Endothelial cell of umbilical vein (primary cell): Measurements from ENCODE around the gene MTERF1. TPM values are rescaled to one million over a fixed set of nuclear protein-coding genes. Genes with fewer than 3 reads are reported as not detected.

ENCODE experiments used
- BruUV-seq: library from RNA; stranded (reverse); fragments of 400-500 nt; replicated peaks from 2 replicates; lab custom pipeline; 2021; lab: Mats Ljungman, UMichigan
- CTCF ChIA-PET: fragments of 300-600, 350-600 bp; sonication (Branson Sonifier 250); formaldehyde crosslinking; loops from one replicate; lab custom pipeline; 2021; ENCODE audit warnings: antibody characterized with exemption, inconsistent platforms; lab: Charles Lee
- POLR2A ChIA-PET: fragments of 300-600, 350-600 bp; sonication (Branson Sonifier 250); formaldehyde crosslinking; loops from one replicate; lab custom pipeline; 2021; ENCODE audit warnings: antibody characterized with exemption, inconsistent platforms; lab: Charles Lee
- DNase-seq: peaks from one replicate; pipeline ENCODE4 v3.0.0-alpha.2; 2011; ENCODE audit warnings: low read depth, low spot score
- FAIRE-seq: peaks from 2 replicates; lab custom pipeline; 2011; peaks lifted over from hg19 to GRCh38; lab: Jason Lieb, UNC
- H2AFZ ChIP-seq: 2 replicates; pipeline ENCODE4 v1.6.0; 2012; ENCODE audit warnings: low read depth, low read length, control low read depth, inconsistent platforms
- H3K27ac ChIP-seq: 2 replicates; pipeline ENCODE4 v1.5.1; 2011; ENCODE audit warnings: low read depth, mild to moderate bottlenecking, control low read depth, low read length, moderate library complexity; ENCODE audit not compliant: insufficient read depth
- H3K27me3 ChIP-seq, 2 experiments: 2 replicates each; pipeline versions ENCODE4 v1.6.0 to v1.6.1; 2011; ENCODE audit warnings: low read length in 2 of 2, mixed read lengths in 1 of 2; ENCODE audit not compliant: control insufficient read depth in 2 of 2, insufficient read depth in 2 of 2
- H3K36me3 ChIP-seq, 2 experiments: 2 replicates in 1 of 2; 3 replicates in 1 of 2; pipeline ENCODE4 v1.5.1; 2011; ENCODE audit warnings: low read length in 2 of 2, mild to moderate bottlenecking in 1 of 2, moderate library complexity in 1 of 2; ENCODE audit not compliant: control insufficient read depth in 2 of 2, insufficient read depth in 2 of 2; ENCODE audit errors: extremely low read depth in 1 of 2
- H3K4me1 ChIP-seq: 3 replicates; pipeline ENCODE4 v1.5.1; 2011; ENCODE audit warnings: mild to moderate bottlenecking, low read length; ENCODE audit not compliant: control insufficient read depth, insufficient read depth; ENCODE audit errors: extremely low read depth
- H3K4me2 ChIP-seq: 2 replicates; pipeline ENCODE4 v1.6.1; 2011; ENCODE audit warnings: low read length, control low read depth, mixed read lengths; ENCODE audit not compliant: insufficient read depth
- H3K4me3 ChIP-seq, 3 experiments: fragments of 200-600 bp in 1 of 3; sonication (generic), shearing (Covaris generic) in 1 of 3; replicated peaks in 1 of 3; 2 replicates each; pipeline ENCODE4 v1.5.1; 2011 to 2016; ENCODE audit warnings: control low read depth in 3 of 3, low read length in 3 of 3, mild to moderate bottlenecking in 2 of 3, inconsistent platforms in 1 of 3, low read depth in 1 of 3, moderate library complexity in 1 of 3; ENCODE audit not compliant: insufficient read depth in 1 of 3
- H3K79me2 ChIP-seq: 2 replicates; pipeline ENCODE4 v1.6.0; 2012; ENCODE audit warnings: low read length, inconsistent platforms; ENCODE audit not compliant: control insufficient read depth, insufficient read depth
- H3K9ac ChIP-seq: replicated peaks from 2 replicates; pipeline ENCODE3; 2011; ENCODE audit warnings: low read length, control low read depth; ENCODE audit not compliant: insufficient read depth; ENCODE audit errors: extremely low read depth
- H3K9me1 ChIP-seq: replicated peaks from 3 replicates; pipeline ENCODE4 v1.6.0; 2011; ENCODE audit warnings: mild to moderate bottlenecking, low read length; ENCODE audit not compliant: control insufficient read depth, insufficient read depth; ENCODE audit errors: extremely low read depth
- H3K9me3 ChIP-seq: replicated peaks from 2 replicates; pipeline ENCODE4 v1.5.1; 2012; ENCODE audit warnings: low read length, inconsistent platforms; ENCODE audit not compliant: control insufficient read depth, insufficient read depth
- H4K20me1 ChIP-seq: replicated peaks from 2 replicates; pipeline ENCODE3; 2011; ENCODE audit warnings: mild to moderate bottlenecking, low read length; ENCODE audit not compliant: control insufficient read depth, insufficient read depth; ENCODE audit errors: extremely low read depth
- EZH2 ChIP-seq: IDR thresholded peaks from 2 replicates; pipeline ENCODE4 v1.6.1; 2012; ENCODE audit warnings: borderline replicate concordance, low read depth, mild to moderate bottlenecking, moderate library complexity, low read length, inconsistent platforms; ENCODE audit not compliant: severe bottlenecking
- FOS ChIP-seq: IDR thresholded peaks from 2 replicates; pipeline ENCODE4 v1.6.1; 2011; ENCODE audit warnings: mild to moderate bottlenecking, low read length, moderate library complexity, borderline replicate concordance; ENCODE audit not compliant: insufficient read depth
- GATA2 ChIP-seq: IDR thresholded peaks from 2 replicates; pipeline ENCODE4 v1.7.0; 2011; ENCODE audit warnings: low read depth, mild to moderate bottlenecking, moderate library complexity, mixed read lengths, low read length; ENCODE audit not compliant: insufficient read length, insufficient read depth
- JUN ChIP-seq: IDR thresholded peaks from 2 replicates; pipeline ENCODE4 v1.6.1; 2011; ENCODE audit warnings: borderline replicate concordance, low read depth; ENCODE audit not compliant: insufficient read length, insufficient read depth
- MYC ChIP-seq: IDR thresholded peaks from one replicate; pipeline ENCODE4 v1.6.1; 2011; ENCODE audit warnings: mild to moderate bottlenecking, low read depth, low read length
- POLR2A ChIP-seq: IDR thresholded peaks from 2 replicates; pipeline ENCODE4 v1.6.1; 2012; ENCODE audit warnings: low read depth, mild to moderate bottlenecking, control low read depth, low read length
- POLR2AphosphoS5 ChIP-seq: IDR thresholded peaks from 2 replicates; pipeline ENCODE4 v1.6.1; 2012; ENCODE audit warnings: low read depth, mild to moderate bottlenecking, control low read depth, low read length, moderate library complexity; ENCODE audit not compliant: insufficient read depth
- dilution Hi-C: fragments of 300-500 bp; cut with MboI; formaldehyde crosslinking; loops from one replicate; pipeline ENCODE4 v1.15.0; 2019; ENCODE audit warnings: low sequenced_read_pairs; ENCODE audit not compliant: extremely low pct_ligation_motif_present
- intact Hi-C: fragments of 100-400 bp; cut with micrococcal nuclease; formaldehyde crosslinking; loops from one replicate; pipeline ENCODE4 v1.10.0; 2022
- polyA plus RNA-seq, 4 experiments: library from polyadenylated mRNA; depleted of rRNA in 3 of 4; stranded (reverse) in 3 of 4; unstranded in 1 of 4; fragments of >200 nt; gene quantifications; 2 replicates each; pipeline versions ENCODE4 v1.2.1 to v1.2.3, GENCODE V29; 2011 to 2012; ENCODE audit warnings: missing spikeins in 1 of 4
- total RNA-seq: library from RNA; stranded (reverse); gene quantifications from 2 replicates; pipeline ENCODE4 v1.2.3, GENCODE V29; 2021
- TF ChIP-seq, protein P1 (sequence below): IDR thresholded peaks from 2 replicates; pipeline ENCODE4 v1.6.1; 2011; ENCODE audit not compliant: insufficient read depth, insufficient read length
- TF ChIP-seq, protein P2 (sequence below), 2 donors: IDR thresholded peaks; 1 replicate in 1 of 2; 2 replicates in 1 of 2; pipeline ENCODE4 v1.5.1; 2011; ENCODE audit warnings: low read length in 2 of 2, mild to moderate bottlenecking in 2 of 2, moderate library complexity in 2 of 2, control low read depth in 1 of 2, inconsistent platforms in 1 of 2, low read depth in 1 of 2; ENCODE audit not compliant: insufficient read depth in 1 of 2; ENCODE audit errors: extremely low read depth in 1 of 2

The MTERF1 gene
- total and polyA plus RNA-seq, 2 donors (not counting 3 experiments of a cell fraction or from before 2014, with no cell fraction given) = 3.1 to 10.2 TPM

DNA sequence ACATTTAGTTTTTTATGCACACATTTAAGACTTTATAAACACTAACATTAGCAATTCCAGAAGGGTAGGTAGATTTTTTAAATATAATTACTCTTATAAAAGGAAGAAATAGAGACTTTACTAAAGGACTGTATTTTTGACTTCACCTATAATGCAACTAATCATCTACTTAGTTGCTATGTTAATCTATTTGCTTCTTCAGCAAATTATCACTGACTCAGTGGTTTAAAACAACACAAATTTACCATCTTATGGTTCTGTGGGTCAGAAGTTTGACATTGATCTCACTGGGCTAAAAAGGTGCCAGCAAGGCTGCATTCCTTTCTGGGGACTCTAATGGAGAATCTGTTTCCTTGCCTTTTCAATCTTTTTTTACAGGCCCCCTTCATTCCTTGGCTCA is 7.6 kb downstream of the MTERF1 start:
- dilution Hi-C loops (no loop called here), intact Hi-C loops (loop anchor here (10.0 kb wide), 1 partner anchor 1528 kb away; the partner anchor contains the start of gene GTPBP10)
- no TSS peak for BruUV-seq
- Histone ChIP-seq H3K79me2 (peaks cover 7% of the 10 kb centered on the region), H3K9me1 (no peaks in the 10 kb centered on the region), H3K4me2 (no peak overlapping the region), H3K9me3 (no peaks in the 10 kb centered on the region), H3K4me1 (no peaks in the 10 kb centered on the region), H3K27me3 (no peaks in the 10 kb centered on the region), H3K4me3 (no peak overlapping the region), H4K20me1 (no peaks in the 10 kb centered on the region), H3K36me3 (peaks cover 0 to 2% of the 10 kb centered on the region in 2 experiments), H3K27ac (no peak overlapping the region), H2AFZ (no peak overlapping the region), H3K9ac (no peak overlapping the region)
- FAIRE-seq (no peak), DNase-seq (no peak)
- CTCF ChIA-PET = interaction anchor here (1.2 to 2.1 kb wide), 2 partner anchors 7 to 43 kb away, joined by 6 to 10 read pairs; partner anchors contain the start of gene MTERF1
- POLR2A ChIA-PET = no interaction called here
- TF ChIP-seq JUN (no peak), FOS (no peak), GATA2 (no peak), POLR2A (no peak), POLR2AphosphoS5 (no peak), EZH2 (no peak), MYC (no peak)
- TF ChIP-seq, protein P1, sequence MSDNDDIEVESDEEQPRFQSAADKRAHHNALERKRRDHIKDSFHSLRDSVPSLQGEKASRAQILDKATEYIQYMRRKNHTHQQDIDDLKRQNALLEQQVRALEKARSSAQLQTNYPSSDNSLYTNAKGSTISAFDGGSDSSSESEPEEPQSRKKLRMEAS = no peak
- TF ChIP-seq, protein P2, sequence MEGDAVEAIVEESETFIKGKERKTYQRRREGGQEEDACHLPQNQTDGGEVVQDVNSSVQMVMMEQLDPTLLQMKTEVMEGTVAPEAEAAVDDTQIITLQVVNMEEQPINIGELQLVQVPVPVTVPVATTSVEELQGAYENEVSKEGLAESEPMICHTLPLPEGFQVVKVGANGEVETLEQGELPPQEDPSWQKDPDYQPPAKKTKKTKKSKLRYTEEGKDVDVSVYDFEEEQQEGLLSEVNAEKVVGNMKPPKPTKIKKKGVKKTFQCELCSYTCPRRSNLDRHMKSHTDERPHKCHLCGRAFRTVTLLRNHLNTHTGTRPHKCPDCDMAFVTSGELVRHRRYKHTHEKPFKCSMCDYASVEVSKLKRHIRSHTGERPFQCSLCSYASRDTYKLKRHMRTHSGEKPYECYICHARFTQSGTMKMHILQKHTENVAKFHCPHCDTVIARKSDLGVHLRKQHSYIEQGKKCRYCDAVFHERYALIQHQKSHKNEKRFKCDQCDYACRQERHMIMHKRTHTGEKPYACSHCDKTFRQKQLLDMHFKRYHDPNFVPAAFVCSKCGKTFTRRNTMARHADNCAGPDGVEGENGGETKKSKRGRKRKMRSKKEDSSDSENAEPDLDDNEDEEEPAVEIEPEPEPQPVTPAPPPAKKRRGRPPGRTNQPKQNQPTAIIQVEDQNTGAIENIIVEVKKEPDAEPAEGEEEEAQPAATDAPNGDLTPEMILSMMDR (IDR thresholded peaks at IDR 0.05; ENCODE audit: extremely low read depth in 1 of 2, insufficient read depth in 1 of 2, low read depth in 1 of 2, low read length in 2 of 2) = no peak
